NCI-H748 (cell line): ENCODE measurements around the gene CHD9NB.

Experiments
- DNase-seq: peaks from one replicate; lab custom pipeline; 2025; ENCODE audit not compliant: unreplicated experiment; lab: John Stamatoyannopoulos, UW

The CHD9NB gene

GRCh38 chr16:53034306-53034705, 18.4 kb downstream of the CHD9NB start:
- no peak for DNase-seq

- no peak for DNase-seq
These were observed 21.3 kb downstream of the CHD9NB start for GRCh38 chr16:53031323-53031942.

- no peak for DNase-seq
These were observed 22.7 kb downstream of the CHD9NB start for GRCh38 chr16:53029971-53030370.

- no peak for DNase-seq
These were observed 28.7 kb downstream of the CHD9NB start for GRCh38 chr16:53024045-53024444.

GRCh38 chr16:53022374-53022773, 30.3 kb downstream of the CHD9NB start:
- DNase-seq = peak; percentile 62

GRCh38 chr16:53018834-53019416, 33.8 kb downstream of the CHD9NB start:
- no peak for DNase-seq

GRCh38 chr16:53014287-53014686, 38.4 kb downstream of the CHD9NB start:
- no peak for DNase-seq

GRCh38 chr16:53007095-53007494, 45.6 kb downstream of the CHD9NB start:
- no peak for DNase-seq

GRCh38 chr16:52997922-52998321, 54.8 kb downstream of the CHD9NB start:
- no peak for DNase-seq

- no peak for DNase-seq
These were observed 57.8 kb downstream of the CHD9NB start for GRCh38 chr16:52994942-52995341.

- DNase-seq = no peak
These were observed 59.5 kb downstream of the CHD9NB start for GRCh38 chr16:52993179-52993578.

- DNase-seq = no peak
These were observed 61.1 kb downstream of the CHD9NB start for GRCh38 chr16:52991572-52991971.
